ENCODE results near the gene TYMS.

The TYMS gene

DNA sequence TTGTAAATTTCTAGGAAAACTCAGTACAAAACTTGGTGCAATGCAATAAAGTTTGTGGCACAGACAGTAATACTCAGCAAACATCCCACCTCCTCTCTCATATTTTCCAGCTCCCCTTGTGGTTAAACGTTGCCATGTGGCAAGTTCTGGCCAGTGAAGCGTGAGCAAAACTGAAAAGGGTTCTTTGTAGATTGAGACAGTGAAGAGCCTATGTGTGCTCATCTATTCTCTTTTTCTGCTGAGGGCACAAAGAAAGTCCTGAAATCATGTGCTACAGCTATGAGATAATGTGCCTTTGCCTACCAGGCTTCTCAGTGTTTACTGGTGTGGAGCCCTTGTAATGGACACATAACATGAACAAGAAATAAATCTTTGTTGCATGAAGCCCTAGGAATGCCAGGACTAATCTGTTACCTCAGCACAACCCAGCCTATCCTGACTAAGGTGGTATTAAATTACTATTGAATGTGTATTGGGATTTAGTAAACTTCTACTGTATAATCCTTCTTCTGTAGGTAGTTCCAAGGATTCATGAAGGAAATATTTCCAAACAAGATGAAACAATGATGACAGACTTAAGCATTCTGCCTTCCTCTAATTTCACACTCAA, 13.0 kb upstream of the TYMS start:
- FAIRE-seq, result peak; percentile 70

DNA sequence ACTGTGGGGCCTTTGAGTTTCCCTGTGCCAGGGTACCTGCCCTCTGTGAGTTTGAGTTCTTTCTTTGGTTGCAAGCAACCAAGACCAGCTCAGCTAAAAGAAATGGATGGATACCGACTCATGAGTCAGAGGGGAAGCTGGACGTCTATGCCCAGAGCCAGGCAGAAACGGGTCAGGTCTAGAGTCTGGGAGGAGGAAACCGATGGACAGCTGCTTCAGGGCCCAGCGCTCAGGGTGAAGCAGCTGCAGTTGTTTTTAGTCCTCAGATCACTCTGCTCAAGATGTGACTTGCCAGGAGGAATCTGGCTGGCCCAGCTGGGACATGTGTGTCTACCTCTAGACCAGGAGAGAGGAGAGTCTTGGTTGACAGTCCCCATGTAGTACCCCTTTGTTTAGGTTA, 10.1 kb upstream of the TYMS start:
- DNase-seq (ENCODE audit: low spot score), result no peak
- FAIRE-seq, result no peak

More for the DNA sequence above, 13.0 kb upstream of the TYMS start:
- DNase-seq (ENCODE audit: low spot score), result no peak

DNA sequence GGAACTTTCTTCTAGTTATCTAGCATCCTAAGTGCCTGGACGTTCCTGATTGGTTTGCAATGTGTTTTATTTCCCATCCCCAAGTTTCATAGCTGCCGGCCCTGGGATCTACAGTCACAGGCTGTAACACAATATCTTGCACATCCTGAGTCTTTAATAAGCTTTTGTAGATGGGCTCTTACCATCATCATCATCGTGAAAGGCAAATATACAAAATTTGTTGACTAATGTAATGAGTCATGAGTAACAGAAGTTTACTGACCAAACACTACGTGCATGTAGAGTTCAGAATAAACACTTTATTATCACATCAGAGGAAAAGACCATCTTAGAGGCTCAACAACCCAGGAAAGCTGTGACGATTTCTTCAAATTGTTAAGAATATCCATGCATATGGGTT, 8.1 kb upstream of the TYMS start:
- DNase-seq (ENCODE audit: low spot score) (no peak), FAIRE-seq (no peak)

DNA sequence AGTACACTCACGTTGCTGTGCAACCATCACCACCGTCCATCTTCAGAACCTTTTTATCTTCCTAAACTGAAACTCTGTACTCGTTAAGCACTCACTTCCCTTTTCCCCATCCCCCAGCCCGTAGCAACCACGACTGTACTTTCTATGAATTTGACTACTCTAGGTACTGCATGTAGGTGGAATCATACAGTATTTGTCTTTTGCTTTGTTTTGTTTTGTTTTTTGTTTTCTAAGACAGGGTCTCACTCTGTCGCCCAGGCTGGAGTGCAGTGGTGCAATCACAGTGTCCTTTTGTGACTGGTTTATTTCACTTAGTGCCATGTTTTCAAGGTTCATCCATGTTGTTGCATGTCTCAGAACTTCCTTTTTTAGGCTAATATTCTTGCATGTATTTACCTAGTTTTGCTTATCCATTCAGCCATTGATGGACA, 7.0 kb upstream of the TYMS start:
- FAIRE-seq, result no peak
- no peak for DNase-seq (ENCODE audit: low spot score)

DNA sequence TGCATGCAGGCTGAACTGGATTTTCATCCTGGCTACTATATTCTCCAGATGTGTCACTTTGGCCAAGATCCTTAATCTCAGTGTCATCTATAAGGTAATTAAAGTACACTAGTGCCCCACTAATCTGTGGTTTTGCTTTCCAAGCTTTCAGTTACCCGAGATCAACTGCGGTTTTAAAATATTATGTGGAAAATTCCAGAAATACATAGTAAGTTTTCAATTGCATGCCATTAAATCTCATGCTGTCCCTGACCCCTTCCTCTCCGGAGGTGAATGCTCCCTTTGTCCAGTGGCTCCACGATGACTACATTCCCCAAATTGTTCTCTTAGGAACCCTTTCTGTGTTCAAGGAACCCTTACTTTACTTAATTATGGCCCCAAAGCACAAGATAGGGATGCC, 5.3 kb upstream of the TYMS start:
- DNase-seq (ENCODE audit: low spot score) (no peak), FAIRE-seq (no peak)

DNA sequence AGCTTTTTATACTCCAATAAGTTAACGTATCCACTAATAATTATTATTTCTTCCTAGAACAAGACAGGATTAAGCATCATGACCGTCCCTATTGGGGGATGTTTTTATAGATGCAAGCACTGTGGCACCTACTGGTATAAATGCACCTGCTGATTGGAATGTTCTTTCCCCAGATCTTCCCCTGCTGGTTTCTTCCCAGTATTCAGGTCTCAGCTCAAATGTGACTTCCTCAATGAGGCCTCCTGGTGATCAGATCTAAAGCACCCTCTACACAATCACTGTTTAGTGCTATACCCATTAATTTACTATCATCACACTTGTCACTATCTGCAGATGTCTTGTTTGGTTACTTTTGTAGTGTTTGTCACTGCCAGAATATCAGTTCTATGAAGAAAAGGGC, 3.9 kb upstream of the TYMS start:
- no peak for DNase-seq (ENCODE audit: low spot score)
- peak; percentile 30 for FAIRE-seq

DNA sequence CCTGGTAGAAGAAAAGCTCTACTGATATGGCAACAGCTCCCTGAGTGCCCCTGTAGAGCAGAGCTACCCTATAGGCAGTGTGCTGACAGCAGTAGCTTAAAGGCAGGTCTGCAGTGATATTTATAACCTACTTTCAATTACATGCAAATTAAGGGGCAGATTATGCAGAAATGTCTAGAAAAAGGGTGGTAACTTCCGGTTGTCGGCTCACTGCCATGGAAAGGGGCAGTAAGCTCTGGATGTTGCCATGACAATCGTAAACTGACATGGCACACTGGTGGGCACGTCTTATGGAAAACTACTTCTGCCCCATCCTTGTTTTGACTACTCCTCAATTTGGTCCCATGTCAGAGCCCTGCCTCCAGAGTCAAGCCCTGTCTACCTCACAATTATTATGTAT, 2.9 kb upstream of the TYMS start:
- DNase-seq (ENCODE audit: low spot score) (no peak), FAIRE-seq (no peak)

DNA sequence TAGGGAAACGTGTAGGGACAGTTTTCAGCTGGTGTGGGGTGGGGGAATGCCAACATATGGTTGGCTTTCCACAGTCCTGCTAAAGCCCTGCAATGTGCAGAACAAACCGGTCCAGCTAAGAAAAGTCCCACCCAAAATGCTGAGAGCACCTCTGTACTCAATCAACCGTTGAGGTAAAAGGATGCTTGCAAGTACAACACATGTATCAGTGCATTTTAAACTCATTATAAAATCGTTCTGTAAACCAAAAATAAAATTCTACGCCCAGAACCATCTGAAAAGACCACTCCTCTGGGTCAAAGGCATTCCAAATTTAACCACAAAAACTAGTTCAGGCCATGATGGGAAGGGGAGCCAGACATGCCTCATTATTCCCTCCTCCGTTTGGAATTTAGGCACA, 2.0 kb upstream of the TYMS start:
- no peak for FAIRE-seq
- no peak for DNase-seq (ENCODE audit: low spot score)

DNA sequence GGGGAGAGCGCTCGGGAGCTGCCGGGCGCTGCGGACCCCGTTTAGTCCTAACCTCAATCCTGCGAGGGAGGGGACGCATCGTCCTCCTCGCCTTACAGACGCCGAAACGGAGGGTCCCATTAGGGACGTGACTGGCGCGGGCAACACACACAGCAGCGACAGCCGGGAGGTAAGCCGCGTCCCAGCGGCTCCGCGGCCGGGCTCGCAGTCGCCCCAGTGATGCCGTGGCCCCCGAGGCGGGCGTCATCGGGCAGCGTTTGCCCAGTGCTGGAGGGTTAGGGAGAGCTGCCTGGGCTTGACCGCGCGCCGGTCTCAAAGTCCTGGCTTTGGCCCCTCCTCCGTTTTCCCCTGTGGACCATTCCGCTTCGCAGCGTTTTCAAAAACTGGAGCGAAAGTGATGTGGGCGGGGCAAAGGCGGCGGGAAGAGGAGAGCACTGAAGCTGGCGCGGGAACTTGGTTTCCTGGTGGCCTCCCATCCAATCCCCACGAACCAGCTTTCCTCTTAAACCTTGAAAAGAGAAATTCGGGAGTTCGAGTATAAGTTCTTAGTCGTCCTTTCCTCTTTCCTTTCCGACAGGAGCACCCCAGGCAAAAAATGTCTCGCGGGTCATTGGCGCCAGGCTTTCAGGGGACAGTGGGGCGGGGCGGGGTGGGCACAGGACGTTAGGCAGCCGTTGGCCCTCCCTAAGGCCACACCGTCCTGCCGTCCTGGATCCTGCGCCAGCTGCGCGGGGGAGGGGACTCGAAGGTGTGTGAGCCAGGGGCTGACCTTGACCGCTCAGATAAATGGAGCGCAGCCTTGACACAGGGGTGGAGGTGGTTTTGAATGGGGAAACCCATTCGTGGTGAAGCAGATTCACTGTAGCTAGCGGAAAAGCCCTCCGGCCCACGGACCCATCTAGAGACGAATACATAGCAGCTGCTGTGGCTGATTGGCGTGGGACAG, 821 bp downstream of the TYMS start:
- peak; percentile 96 for DNase-seq (ENCODE audit: low spot score)
- FAIRE-seq, result peak; percentile 17

DNA sequence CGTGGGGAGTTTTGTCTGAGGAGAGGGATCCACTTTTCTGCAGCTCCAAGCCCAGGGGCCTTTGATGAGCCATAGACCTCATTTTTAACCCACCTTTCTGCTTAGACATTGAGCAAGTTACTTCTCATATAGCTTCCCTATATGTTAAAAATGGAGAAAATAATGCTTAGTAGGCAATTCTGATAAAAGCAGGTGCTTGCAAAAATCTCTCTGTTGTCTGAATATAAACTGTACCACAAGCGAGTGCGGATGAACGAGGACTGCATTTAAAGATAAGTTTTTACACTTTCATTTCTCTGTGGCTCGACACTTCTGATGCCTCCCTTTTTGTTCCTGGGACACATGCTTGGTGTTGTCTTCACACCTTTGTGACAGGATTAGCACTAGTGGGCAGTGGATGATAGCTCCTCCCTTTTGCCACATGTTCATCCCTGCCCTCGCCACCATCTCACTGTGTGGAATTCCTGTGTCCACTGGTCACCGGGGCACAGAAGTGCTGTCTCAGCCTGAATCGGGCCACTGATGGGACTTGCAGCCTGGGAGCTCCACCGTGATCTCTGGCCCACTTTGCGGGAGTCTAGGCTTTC, 1.6 kb downstream of the TYMS start:
- FAIRE-seq, result peak; percentile 5
- no peak for DNase-seq (ENCODE audit: low spot score)

DNA sequence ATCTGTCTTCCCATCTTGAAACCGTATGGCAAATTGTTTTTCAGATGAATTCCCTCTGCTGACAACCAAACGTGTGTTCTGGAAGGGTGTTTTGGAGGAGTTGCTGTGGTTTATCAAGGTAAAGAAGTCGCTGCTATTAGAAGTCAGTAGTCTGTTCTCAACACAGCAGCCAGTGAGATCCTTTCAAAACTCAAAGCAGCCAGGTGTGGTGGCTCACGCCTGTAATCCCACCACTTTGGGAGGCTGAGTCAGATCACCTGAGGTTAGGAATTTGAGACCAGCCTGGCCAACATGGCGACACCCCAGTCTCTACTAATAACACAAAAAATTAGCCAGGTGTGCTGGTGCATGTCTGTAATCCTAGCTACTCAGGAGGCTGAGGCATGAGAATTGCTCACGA, 2.1 kb downstream of the TYMS start:
- no peak for FAIRE-seq
- no peak for DNase-seq (ENCODE audit: low spot score)

DNA sequence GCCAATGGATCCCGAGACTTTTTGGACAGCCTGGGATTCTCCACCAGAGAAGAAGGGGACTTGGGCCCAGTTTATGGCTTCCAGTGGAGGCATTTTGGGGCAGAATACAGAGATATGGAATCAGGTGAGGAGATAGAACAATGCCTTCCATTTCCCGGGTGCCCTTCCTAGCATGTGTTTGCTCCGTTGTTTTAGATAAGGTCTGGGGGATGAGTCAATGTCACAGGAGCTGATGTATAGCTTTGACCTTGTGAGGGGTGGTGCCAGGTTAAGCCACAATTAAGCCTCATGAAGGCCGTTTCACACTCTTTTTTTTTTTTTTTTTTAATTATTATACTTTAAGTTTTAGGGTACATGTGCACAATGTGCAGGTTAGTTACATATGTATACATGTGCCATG, 4.7 kb downstream of the TYMS start:
- FAIRE-seq (no peak), DNase-seq (ENCODE audit: low spot score) (no peak)

DNA sequence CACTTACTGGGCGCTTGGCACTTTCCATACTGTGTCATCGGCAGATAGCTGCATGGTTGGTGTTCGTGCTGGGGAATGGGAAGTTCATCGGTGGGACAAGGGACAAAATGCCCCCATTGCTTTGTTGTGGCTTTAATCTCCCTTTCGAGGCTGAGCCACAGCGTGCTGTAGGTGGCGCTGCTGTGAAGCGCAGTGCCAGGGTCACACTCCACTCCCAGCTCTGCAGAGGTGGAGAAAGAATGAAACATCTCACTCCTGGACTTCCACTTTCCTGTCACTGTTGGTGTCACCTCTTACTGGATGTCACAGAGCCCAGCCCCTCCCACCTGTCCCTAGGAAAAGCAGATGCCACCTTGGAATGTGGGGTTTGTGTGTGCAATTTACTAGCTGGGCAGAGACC, 8.7 kb downstream of the TYMS start:
- DNase-seq (ENCODE audit: low spot score) (no peak), FAIRE-seq (peak; percentile 66)

DNA sequence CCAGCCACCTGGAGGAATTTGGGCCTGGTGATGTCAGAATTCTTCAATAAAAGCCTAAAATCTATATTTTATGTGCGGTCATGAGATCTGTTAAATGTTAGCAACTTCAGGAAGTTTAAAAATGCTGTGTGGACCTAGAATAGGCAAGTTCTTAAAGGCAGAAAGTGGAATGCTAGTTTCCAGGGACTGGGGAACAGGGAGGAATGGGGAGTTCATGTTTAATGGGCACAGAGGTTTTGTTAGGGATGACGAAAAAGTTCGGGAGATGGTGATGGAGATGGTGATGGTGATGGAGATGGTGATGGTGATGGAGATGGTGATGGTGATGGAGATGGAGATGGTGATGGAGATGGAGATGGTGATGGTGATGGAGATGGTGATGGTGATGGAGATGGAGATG, 9.2 kb downstream of the TYMS start:
- FAIRE-seq (no peak), DNase-seq (ENCODE audit: low spot score) (no peak)

DNA sequence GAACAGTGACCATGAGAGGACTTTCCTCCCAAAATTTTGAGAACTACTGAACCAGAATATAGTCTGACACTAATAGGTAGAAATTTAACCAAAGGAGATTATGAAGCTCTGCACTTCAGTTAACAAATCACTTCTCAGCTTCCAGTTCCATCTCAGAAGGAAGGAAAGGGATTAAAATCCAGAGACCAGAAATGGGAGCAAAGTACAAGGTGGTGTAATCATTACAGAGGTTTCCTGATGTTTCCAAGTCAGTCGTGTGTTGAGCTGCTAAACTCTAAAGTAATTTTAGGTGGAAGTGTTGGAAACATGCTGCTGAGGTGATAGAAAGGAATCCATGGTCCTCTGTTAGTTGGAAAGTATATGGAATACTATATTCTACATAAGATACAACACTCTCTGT, 10.8 kb downstream of the TYMS start:
- DNase-seq (ENCODE audit: low spot score), result no peak
- FAIRE-seq, result no peak

DNA sequence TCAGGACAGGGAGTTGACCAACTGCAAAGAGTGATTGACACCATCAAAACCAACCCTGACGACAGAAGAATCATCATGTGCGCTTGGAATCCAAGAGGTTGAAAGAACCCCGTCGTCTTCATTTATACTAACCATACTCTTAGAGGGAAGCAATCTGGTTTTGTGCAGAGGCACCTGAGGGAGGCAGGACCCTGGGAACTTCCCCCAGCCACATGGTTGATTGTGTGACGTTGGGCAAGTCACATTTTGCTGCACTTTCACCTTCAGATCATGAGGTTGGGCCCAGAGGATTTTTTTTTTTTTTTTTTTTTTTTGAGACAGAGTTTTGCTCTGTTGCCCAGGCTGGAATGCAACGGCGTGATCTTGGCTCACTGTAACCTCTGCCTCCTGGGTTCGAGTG, 11.6 kb downstream of the TYMS start:
- DNase-seq (ENCODE audit: low spot score) (no peak), FAIRE-seq (no peak)

DNA sequence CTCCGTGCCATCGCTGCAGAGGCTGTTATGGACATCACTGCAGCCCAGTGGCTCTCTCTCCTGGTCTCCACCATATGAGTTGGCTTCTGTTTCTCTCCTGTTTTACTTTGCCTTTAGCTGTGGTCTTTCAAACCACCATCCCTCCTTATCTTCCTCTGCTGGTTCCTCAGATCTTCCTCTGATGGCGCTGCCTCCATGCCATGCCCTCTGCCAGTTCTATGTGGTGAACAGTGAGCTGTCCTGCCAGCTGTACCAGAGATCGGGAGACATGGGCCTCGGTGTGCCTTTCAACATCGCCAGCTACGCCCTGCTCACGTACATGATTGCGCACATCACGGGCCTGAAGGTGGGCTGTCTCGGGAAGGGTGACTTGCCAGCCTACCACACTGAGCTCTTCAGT, 13.1 kb downstream of the TYMS start:
- DNase-seq (ENCODE audit: low spot score) (no peak), FAIRE-seq (peak; percentile 27)

DNA sequence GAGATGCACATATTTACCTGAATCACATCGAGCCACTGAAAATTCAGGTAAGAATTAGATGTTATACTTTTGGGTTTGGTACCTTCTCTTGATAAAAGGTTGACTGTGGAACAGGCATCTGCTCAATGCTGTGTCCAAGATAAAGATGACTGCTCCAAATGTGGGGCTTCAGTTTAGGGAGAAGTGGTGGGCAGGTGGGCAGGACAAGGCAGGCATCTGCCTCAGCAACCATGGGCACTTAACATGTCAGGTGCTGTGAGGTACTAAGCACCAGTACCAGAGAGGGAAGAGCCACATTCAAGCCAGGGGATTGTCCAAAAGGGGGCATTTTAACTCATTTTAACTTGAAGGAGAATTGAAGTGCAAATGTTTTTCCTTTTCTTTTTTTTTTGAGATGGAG, 14.0 kb downstream of the TYMS start:
- FAIRE-seq, result no peak

DNA sequence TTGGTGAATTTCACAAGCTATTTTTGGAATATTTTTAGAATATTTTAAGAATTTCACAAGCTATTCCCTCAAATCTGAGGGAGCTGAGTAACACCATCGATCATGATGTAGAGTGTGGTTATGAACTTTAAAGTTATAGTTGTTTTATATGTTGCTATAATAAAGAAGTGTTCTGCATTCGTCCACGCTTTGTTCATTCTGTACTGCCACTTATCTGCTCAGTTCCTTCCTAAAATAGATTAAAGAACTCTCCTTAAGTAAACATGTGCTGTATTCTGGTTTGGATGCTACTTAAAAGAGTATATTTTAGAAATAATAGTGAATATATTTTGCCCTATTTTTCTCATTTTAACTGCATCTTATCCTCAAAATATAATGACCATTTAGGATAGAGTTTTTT, 15.9 kb downstream of the TYMS start:
- FAIRE-seq (no peak), DNase-seq (ENCODE audit: low spot score) (no peak)

More for the DNA sequence above, 14.0 kb downstream of the TYMS start:
- no peak for DNase-seq (ENCODE audit: low spot score)

DNA sequence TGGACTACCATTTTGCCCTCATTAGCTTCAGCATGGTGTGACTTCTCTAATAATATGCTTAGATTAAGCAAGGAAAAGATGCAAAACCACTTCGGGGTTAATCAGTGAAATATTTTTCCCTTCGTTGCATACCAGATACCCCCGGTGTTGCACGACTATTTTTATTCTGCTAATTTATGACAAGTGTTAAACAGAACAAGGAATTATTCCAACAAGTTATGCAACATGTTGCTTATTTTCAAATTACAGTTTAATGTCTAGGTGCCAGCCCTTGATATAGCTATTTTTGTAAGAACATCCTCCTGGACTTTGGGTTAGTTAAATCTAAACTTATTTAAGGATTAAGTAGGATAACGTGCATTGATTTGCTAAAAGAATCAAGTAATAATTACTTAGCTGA, 16.3 kb downstream of the TYMS start:
- FAIRE-seq, result no peak
- no peak for DNase-seq (ENCODE audit: low spot score)

DNA sequence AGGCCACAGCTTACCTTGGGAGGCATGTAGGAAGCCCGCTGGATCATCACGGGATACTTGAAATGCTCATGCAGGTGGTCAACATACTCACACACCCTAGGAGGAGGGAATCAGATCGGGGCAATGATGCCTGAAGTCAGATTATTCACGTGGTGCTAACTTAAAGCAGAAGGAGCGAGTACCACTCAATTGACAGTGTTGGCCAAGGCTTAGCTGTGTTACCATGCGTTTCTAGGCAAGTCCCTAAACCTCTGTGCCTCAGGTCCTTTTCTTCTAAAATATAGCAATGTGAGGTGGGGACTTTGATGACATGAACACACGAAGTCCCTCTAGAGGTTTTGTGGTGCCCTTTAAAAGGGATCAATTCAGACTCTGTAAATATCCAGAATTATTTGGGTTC, 17.9 kb downstream of the TYMS start:
- FAIRE-seq (peak; percentile 62), DNase-seq (ENCODE audit: low spot score) (no peak)

DNA sequence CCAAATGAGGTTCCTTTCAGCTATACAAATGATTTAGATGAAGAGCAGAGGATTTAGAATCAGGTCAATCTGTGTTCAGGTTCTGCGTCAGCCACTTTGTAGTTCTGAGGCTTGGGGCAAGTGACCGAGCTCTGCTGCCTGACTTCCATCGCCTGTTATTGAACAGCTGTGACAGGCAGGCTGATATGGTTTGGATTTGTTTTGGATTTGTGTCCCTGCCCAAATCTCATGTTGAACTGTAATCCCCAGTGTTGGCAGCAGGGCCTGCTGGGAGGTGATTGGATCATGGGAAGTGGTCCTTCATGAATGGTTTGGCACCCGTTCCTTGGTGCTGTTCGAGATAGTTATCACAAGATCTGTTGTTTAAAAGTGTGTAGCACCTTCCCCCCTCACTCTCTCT, 18.6 kb downstream of the TYMS start:
- FAIRE-seq (no peak), DNase-seq (ENCODE audit: low spot score) (no peak)

DNA sequence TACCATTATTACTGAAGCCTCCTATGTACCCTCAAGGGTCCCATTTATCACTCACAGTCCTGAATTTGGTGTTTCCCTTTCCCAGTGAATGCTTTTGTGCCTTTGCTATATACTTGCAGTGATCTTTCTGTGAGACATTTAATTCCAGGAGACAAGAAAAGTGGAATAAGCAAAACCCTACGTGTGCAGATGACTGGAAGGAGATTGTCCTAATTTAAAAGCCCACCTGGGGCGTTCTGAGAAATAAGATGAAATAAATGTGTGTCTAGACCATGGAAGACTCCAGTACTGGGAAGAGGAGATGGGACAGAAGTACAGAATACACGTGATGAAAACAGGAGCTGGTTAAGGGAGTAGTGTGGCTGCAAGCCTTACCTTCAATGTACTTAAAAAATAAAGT, 19.3 kb downstream of the TYMS start:
- no peak for FAIRE-seq
- no peak for DNase-seq (ENCODE audit: low spot score)

Data from urothelium cell line (cell line).